H1 (cell line): Measurements from ENCODE around the gene KCNMA1. TPM values are rescaled to one million over a fixed set of nuclear protein-coding genes. Genes with fewer than 3 reads are reported as not detected.

ENCODE experiments used
- CTCF ChIA-PET: fragments of 300-600 bp; sonication (Branson Sonifier 250); formaldehyde crosslinking; loops from one replicate; lab custom pipeline; 2021; ENCODE audit not compliant: partially characterized antibody; lab: Charles Lee
- POLR2A ChIA-PET: fragments of 300-600 bp; sonication (Branson Sonifier 250); formaldehyde crosslinking; loops from one replicate; lab custom pipeline; 2021; ENCODE audit warnings: inconsistent platforms; ENCODE audit not compliant: partially characterized antibody; lab: Charles Lee
- DNase-seq, 2 experiments: peaks; one replicate each; pipeline versions ENCODE4 v3.0.0 to v3.0.0-alpha.2; 2010 to 2022; ENCODE audit warnings: low spot score in 2 of 2, low read depth in 1 of 2, mixed read lengths in 1 of 2
- FAIRE-seq: peaks from 2 replicates; lab custom pipeline; 2011; peaks lifted over from hg19 to GRCh38; lab: Jason Lieb, UNC
- H2AFZ ChIP-seq: 2 replicates; pipeline ENCODE4 v1.8.1; 2012; ENCODE audit warnings: low read length, inconsistent platforms
- H2AK5ac ChIP-seq: 2 replicates; pipeline ENCODE4 v1.6.1; 2013; ENCODE audit warnings: low read depth, low read length
- H2BK120ac ChIP-seq: replicated peaks from 2 replicates; pipeline ENCODE3; 2013; ENCODE audit warnings: low read depth, low read length, inconsistent platforms
- H2BK12ac ChIP-seq: 2 replicates; pipeline ENCODE4 v1.6.1; 2013; ENCODE audit warnings: low read depth, low read length
- H2BK15ac ChIP-seq: 2 replicates; pipeline ENCODE4 v1.6.1; 2013; ENCODE audit warnings: low read length
- H2BK20ac ChIP-seq: 2 replicates; pipeline ENCODE4 v1.6.1; 2013; ENCODE audit warnings: low read length
- H2BK5ac ChIP-seq: 2 replicates; pipeline ENCODE4 v1.6.1; 2013; ENCODE audit warnings: low read depth, low read length
- H3K14ac ChIP-seq: 2 replicates; pipeline ENCODE4 v1.6.1; 2013; ENCODE audit warnings: inconsistent platforms; ENCODE audit not compliant: insufficient read length
- H3K18ac ChIP-seq: 2 replicates; pipeline ENCODE4 v1.6.1; 2013; ENCODE audit warnings: low read length; ENCODE audit errors: extremely low read depth
- H3K23ac ChIP-seq: 2 replicates; pipeline ENCODE4 v1.6.1; 2013; ENCODE audit warnings: inconsistent platforms; ENCODE audit not compliant: insufficient read length
- H3K23me2 ChIP-seq: 2 replicates; pipeline ENCODE4 v1.6.1; 2013; ENCODE audit warnings: low read depth, low read length
- H3K27ac ChIP-seq: 2 replicates; pipeline ENCODE4 v1.6.1; 2011; ENCODE audit warnings: low read depth, low read length, inconsistent platforms
- H3K27me3 ChIP-seq, 4 experiments: replicated peaks in 1 of 4; 1 replicate in 1 of 4; 2 replicates in 3 of 4; pipeline versions ENCODE4 v1.6.1 to v1.8.1; 2011 to 2013; ENCODE audit warnings: low read length in 3 of 4, mild to moderate bottlenecking in 3 of 4, inconsistent platforms in 2 of 4, mixed read lengths in 2 of 4, moderate library complexity in 1 of 4; ENCODE audit not compliant: control insufficient read depth in 3 of 4, insufficient read depth in 3 of 4; ENCODE audit errors: extremely low read depth in 1 of 4
- H3K36me3 ChIP-seq, 4 experiments: 2 replicates each; pipeline versions ENCODE4 v1.6.1 to v1.8.1; 2011 to 2013; ENCODE audit warnings: mild to moderate bottlenecking in 4 of 4, low read length in 3 of 4, moderate library complexity in 2 of 4, control low read depth in 1 of 4, inconsistent platforms in 1 of 4; ENCODE audit not compliant: insufficient read depth in 4 of 4, control insufficient read depth in 2 of 4
- H3K4ac ChIP-seq: replicated peaks from 2 replicates; pipeline ENCODE3; 2013; ENCODE audit warnings: low read length, low read depth, mixed read lengths, inconsistent platforms; ENCODE audit not compliant: insufficient read length
- H3K4me1 ChIP-seq, 4 experiments: replicated peaks in 1 of 4; 1 replicate in 1 of 4; 2 replicates in 3 of 4; pipeline versions ENCODE4 v1.6.1 to v1.8.1; 2011 to 2013; ENCODE audit warnings: low read length in 3 of 4, inconsistent platforms in 2 of 4, mixed read lengths in 1 of 4; ENCODE audit not compliant: insufficient read depth in 4 of 4, control insufficient read depth in 3 of 4
- H3K4me2 ChIP-seq, 2 experiments: 2 replicates each; pipeline versions ENCODE4 v1.6.1 to v1.8.1; 2011 to 2013; ENCODE audit warnings: low read depth in 2 of 2, low read length in 2 of 2, control low read depth in 1 of 2, inconsistent platforms in 1 of 2, mild to moderate bottlenecking in 1 of 2; ENCODE audit not compliant: insufficient read depth in 1 of 2
- H3K4me3 ChIP-seq, 4 experiments: fragments of 200-600, 300-600 bp in 1 of 4; sonication (generic), shearing (Covaris generic), sonication (Bioruptor Twin) in 1 of 4; 2 replicates each; pipeline versions ENCODE4 v1.5.1 to v1.8.1; 2011 to 2016; ENCODE audit warnings: low read length in 4 of 4, low read depth in 3 of 4, control low read depth in 2 of 4, inconsistent platforms in 2 of 4, mild to moderate bottlenecking in 2 of 4, mixed read lengths in 1 of 4, moderate library complexity in 1 of 4; ENCODE audit not compliant: insufficient read depth in 2 of 4; ENCODE audit errors: extremely low read depth in 1 of 4
- H3K56ac ChIP-seq: replicated peaks from 2 replicates; pipeline ENCODE3; 2013; ENCODE audit warnings: low read depth, mild to moderate bottlenecking, mixed read lengths, low read length, inconsistent platforms; ENCODE audit not compliant: insufficient read length
- H3K79me1 ChIP-seq: 2 replicates; pipeline ENCODE4 v1.6.1; 2013; ENCODE audit warnings: low read depth, low read length, control low read depth
- H3K79me2 ChIP-seq, 2 experiments: 2 replicates each; pipeline versions ENCODE4 v1.6.1 to v1.8.1; 2012 to 2013; ENCODE audit warnings: low read length in 2 of 2, mild to moderate bottlenecking in 2 of 2, inconsistent platforms in 1 of 2; ENCODE audit not compliant: insufficient read depth in 2 of 2, control insufficient read depth in 1 of 2
- H3K9ac ChIP-seq, 4 experiments: replicated peaks in 1 of 4; 1 replicate in 1 of 4; 2 replicates in 3 of 4; pipeline versions ENCODE4 v1.6.1 to v1.8.1; 2011 to 2013; ENCODE audit warnings: low read depth in 3 of 4, low read length in 3 of 4, control low read depth in 2 of 4, mild to moderate bottlenecking in 2 of 4, moderate library complexity in 2 of 4, inconsistent platforms in 1 of 4; ENCODE audit errors: extremely low read depth in 1 of 4
- H3K9me3 ChIP-seq, 2 experiments: 2 replicates each; pipeline versions ENCODE4 v1.6.1 to v1.8.1; 2012 to 2013; ENCODE audit warnings: mild to moderate bottlenecking in 2 of 2, moderate library complexity in 2 of 2, control low read depth in 1 of 2, inconsistent platforms in 1 of 2, low read depth in 1 of 2, low read length in 1 of 2, mixed read lengths in 1 of 2; ENCODE audit not compliant: insufficient read depth in 2 of 2
- H4K20me1 ChIP-seq, 2 experiments: replicated peaks in 1 of 2; 2 replicates each; pipeline versions ENCODE3 to v1.8.1; 2011 to 2013; ENCODE audit warnings: inconsistent platforms in 2 of 2, low read length in 2 of 2, mild to moderate bottlenecking in 1 of 2; ENCODE audit not compliant: insufficient read depth in 2 of 2, control insufficient read depth in 1 of 2
- H4K5ac ChIP-seq: 2 replicates; pipeline ENCODE4 v1.6.1; 2013; ENCODE audit warnings: low read length, low read depth, mixed read lengths, inconsistent platforms; ENCODE audit not compliant: insufficient read length
- H4K8ac ChIP-seq: 2 replicates; pipeline ENCODE4 v1.8.0; 2013; ENCODE audit warnings: mild to moderate bottlenecking, moderate library complexity, low read length, inconsistent platforms; ENCODE audit not compliant: insufficient read depth; ENCODE audit errors: extremely low read depth
- H4K91ac ChIP-seq: replicated peaks from 2 replicates; pipeline ENCODE3; 2013; ENCODE audit warnings: low read length, mixed read lengths, inconsistent platforms; ENCODE audit not compliant: insufficient read length
- CBX5 ChIP-seq: fragments of 300-800, 300-1000 bp; sonication (generic); IDR thresholded peaks from 2 replicates; pipeline ENCODE4 v1.7.1; 2016; ENCODE audit warnings: antibody characterized with exemption, low read length, low read depth
- CHD1 ChIP-seq: IDR thresholded peaks from 2 replicates; pipeline ENCODE4 v1.6.1; 2012; ENCODE audit warnings: low read depth, low read length, improper control_type of control experiment
- CHD2 ChIP-seq: IDR thresholded peaks from 2 replicates; pipeline ENCODE4 v1.6.1; 2012; ENCODE audit warnings: low read length, improper control_type of control experiment
- CREB1 ChIP-seq: IDR thresholded peaks from 2 replicates; pipeline ENCODE4 v1.6.1; 2012; ENCODE audit warnings: inconsistent platforms
- EZH2 ChIP-seq: fragments of 200-600 bp; sonication (generic); IDR thresholded peaks from 2 replicates; pipeline ENCODE4 v1.7.1; 2012; ENCODE audit warnings: low read depth, mild to moderate bottlenecking, moderate library complexity, low read length, inconsistent platforms; ENCODE audit not compliant: severe bottlenecking
- FOSL1 ChIP-seq: IDR thresholded peaks from 2 replicates; pipeline ENCODE4 v1.6.1; 2011; ENCODE audit warnings: mild to moderate bottlenecking, low read depth, low read length, moderate library complexity; ENCODE audit not compliant: insufficient read depth
- GABPA ChIP-seq: IDR thresholded peaks from 2 replicates; pipeline ENCODE4 v1.6.1; 2011; ENCODE audit warnings: mild to moderate bottlenecking, low read length, moderate library complexity, borderline replicate concordance; ENCODE audit not compliant: insufficient read depth
- HDAC6 ChIP-seq: IDR thresholded peaks from one replicate; pipeline ENCODE4 v1.7.1; 2012; ENCODE audit warnings: low read depth, mild to moderate bottlenecking, inconsistent platforms, low read length, moderate library complexity
- KDM4A ChIP-seq: IDR thresholded peaks from one replicate; pipeline ENCODE4 v1.7.1; 2012; ENCODE audit warnings: low read depth, mild to moderate bottlenecking, moderate library complexity, low read length, inconsistent platforms; ENCODE audit not compliant: severe bottlenecking
- MAFK ChIP-seq: IDR thresholded peaks from 2 replicates; pipeline ENCODE4 v1.6.1; 2012; ENCODE audit warnings: low read depth, mild to moderate bottlenecking, improper control_type of control experiment, low read length
- POU5F1 ChIP-seq: IDR thresholded peaks from 2 replicates; pipeline ENCODE4 v1.6.1; 2011; ENCODE audit warnings: low read depth, mild to moderate bottlenecking, low read length, moderate library complexity
- WGBS, 2 experiments: shearing (Covaris generic) in 1 of 2; methylation state at CpG; one replicate each; pipeline versions ENCODE4 v1.1.6 to v1.1.7; 2013 to 2015; ENCODE audit warnings: low lambda C conversion rate in 2 of 2, mixed read lengths in 2 of 2, inconsistent platforms in 1 of 2, low coverage in 1 of 2, missing lambda C conversion rate in 1 of 2; ENCODE audit not compliant: insufficient replicate concordance in 2 of 2, insufficient coverage in 1 of 2, insufficient read length in 1 of 2; ENCODE audit errors: extremely low coverage in 1 of 2, missing lambda C conversion rate in 1 of 2; 5-methylcytosine and 5-hydroxymethylcytosine counted together
- polyA plus RNA-seq, 7 experiments: library from polyadenylated mRNA; depleted of rRNA in 3 of 7; stranded (reverse) in 5 of 7; unstranded in 2 of 7; fragments of >200 nt in 5 of 7; fragments of 200-250 nt in 2 of 7; gene quantifications; 1 replicate in 5 of 7; 2 replicates in 1 of 7; 4 replicates in 1 of 7; pipeline versions ENCODE4 v1.2.1 to v1.2.3, GENCODE V29; 2011 to 2013; ENCODE audit warnings: missing spikeins in 2 of 7, mixed read lengths in 2 of 7
- total RNA-seq: library from RNA; stranded (reverse); fragmentation: NEBNext Ultra II Directional; extraction: Animal tissue kit (Norgen Biotek cat#: 25700); gene quantifications from 2 replicates; pipeline ENCODE4 v1.2.1, GENCODE V29; 2021
- TF ChIP-seq, protein P1 (sequence below): IDR thresholded peaks from 2 replicates; pipeline ENCODE4 v1.6.1; 2012; ENCODE audit warnings: inconsistent platforms

Gene KCNMA1
- total and polyA plus RNA-seq, 2 of the 8 experiments (the other 6 are each of a cell fraction or from before 2014, with no cell fraction given): 10.2 to 11.1 TPM

DNA sequence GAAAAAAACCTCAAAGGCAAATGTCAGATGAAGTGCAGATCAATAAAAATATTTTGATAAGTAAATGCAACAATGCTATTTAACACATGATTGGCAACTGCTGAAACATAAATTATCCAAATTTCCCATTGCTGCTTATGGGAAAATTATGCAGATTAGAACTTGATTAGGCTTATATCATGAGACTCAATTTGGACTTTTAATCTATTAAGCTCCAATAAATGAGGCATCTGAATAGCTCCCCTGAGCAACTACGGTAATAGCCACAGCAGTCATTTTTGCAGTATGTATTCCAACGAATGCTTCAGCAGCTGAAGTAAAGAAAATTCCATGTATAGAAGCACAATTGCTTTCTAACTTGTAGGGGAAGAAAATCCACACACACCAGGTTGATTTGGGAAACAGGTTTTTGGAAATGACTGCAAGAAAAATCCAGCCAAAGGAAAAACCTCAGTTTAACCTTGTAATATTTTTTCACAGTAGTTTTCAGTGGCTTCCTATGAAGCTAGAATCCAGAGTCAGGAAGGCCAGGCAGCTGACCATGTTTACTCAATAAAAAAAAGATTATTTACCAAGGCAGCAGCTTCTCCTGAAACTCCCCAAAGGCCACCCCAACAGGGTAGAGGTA, 716.1 kb downstream of the KCNMA1 start:
- H2BK12ac ChIP-seq: no peak overlapping the region
- WGBS, 2 experiments: 92% methylated on average over 2 of the region's 2 CpGs; no CpG with 5 or more reads in 1 of the 2 experiments
- H2BK20ac ChIP-seq: no peak overlapping the region
- no peak overlapping the region for H4K8ac ChIP-seq
- no peak overlapping the region for H2AFZ ChIP-seq
- H3K4me2 ChIP-seq: no peak overlapping the region
- H3K79me2 ChIP-seq: no peaks in the 10 kb centered on the region
- H3K79me1 ChIP-seq: no peaks in the 10 kb centered on the region
- H2BK15ac ChIP-seq: no peak overlapping the region
- no peak overlapping the region for H2AK5ac ChIP-seq
- ChIA-PET CTCF (interaction anchor here (0.8 kb wide), 1 partner anchor 1249 kb away, joined by 3 read pairs; no protein-coding TSS in a partner anchor), POLR2A (no interaction called here)
- H3K9ac ChIP-seq: no peak overlapping the region
- H3K18ac ChIP-seq: no peak overlapping the region
- no peak overlapping the region for H2BK120ac ChIP-seq
- H4K5ac ChIP-seq: no peak overlapping the region
- no peaks in the 10 kb centered on the region for H3K27me3 ChIP-seq
- TF ChIP-seq CBX5 (no peak), KDM4A (no peak), MAFK (no peak), GABPA (no peak), CREB1 (no peak), FOSL1 (no peak), POU5F1 (no peak), EZH2 (no peak), HDAC6 (no peak), CHD1 (no peak), CHD2 (no peak)
- TF ChIP-seq, protein P1, sequence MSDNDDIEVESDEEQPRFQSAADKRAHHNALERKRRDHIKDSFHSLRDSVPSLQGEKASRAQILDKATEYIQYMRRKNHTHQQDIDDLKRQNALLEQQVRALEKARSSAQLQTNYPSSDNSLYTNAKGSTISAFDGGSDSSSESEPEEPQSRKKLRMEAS: no peak
- no peaks in the 10 kb centered on the region for H3K9me3 ChIP-seq
- no peak overlapping the region for H3K23ac ChIP-seq
- H3K36me3 ChIP-seq: no peaks in the 10 kb centered on the region
- H3K4me1 ChIP-seq: peaks cover 0 to 6% (median 0%) of the 10 kb centered on the region in 4 experiments; a peak in 1 of 7 replicates
- H2BK5ac ChIP-seq: no peak overlapping the region
- no peak overlapping the region for H3K4ac ChIP-seq
- H4K20me1 ChIP-seq: no peaks in the 10 kb centered on the region
- H3K4me3 ChIP-seq: no peak overlapping the region
- DNase-seq (no peak), FAIRE-seq (no peak)
- no peak overlapping the region for H3K14ac ChIP-seq
- no peak overlapping the region for H3K56ac ChIP-seq
- H4K91ac ChIP-seq: no peak overlapping the region
- no peaks in the 10 kb centered on the region for H3K23me2 ChIP-seq
- no peak overlapping the region for H3K27ac ChIP-seq
